Measurements from ENCODE around the gene BCL2L1. TPM values are rescaled to one million over a fixed set of nuclear protein-coding genes. Genes with fewer than 3 reads are reported as not detected.

BCL2L1 gene
- total RNA-seq, 4 donors from 2014 or later, result 105 to 138 (median 119) TPM

- H3K4me1 ChIP-seq, result no peaks in the 10 kb centered on the region
- H3K27me3 ChIP-seq, result no peaks in the 10 kb centered on the region
- no peak overlapping the region for H3K4me3 ChIP-seq
- no peak for DNase-seq (ENCODE audit: low spot score in 2 of 2)
- no peaks in the 10 kb centered on the region for H3K36me3 ChIP-seq
- H3K27ac ChIP-seq, result no peak overlapping the region
- WGBS, 2 donors, result 92 to 93% methylated on average over 6 of the region's 6 CpGs
- H3K9me3 ChIP-seq, result no peaks in the 10 kb centered on the region
- TF ChIP-seq, protein P1, sequence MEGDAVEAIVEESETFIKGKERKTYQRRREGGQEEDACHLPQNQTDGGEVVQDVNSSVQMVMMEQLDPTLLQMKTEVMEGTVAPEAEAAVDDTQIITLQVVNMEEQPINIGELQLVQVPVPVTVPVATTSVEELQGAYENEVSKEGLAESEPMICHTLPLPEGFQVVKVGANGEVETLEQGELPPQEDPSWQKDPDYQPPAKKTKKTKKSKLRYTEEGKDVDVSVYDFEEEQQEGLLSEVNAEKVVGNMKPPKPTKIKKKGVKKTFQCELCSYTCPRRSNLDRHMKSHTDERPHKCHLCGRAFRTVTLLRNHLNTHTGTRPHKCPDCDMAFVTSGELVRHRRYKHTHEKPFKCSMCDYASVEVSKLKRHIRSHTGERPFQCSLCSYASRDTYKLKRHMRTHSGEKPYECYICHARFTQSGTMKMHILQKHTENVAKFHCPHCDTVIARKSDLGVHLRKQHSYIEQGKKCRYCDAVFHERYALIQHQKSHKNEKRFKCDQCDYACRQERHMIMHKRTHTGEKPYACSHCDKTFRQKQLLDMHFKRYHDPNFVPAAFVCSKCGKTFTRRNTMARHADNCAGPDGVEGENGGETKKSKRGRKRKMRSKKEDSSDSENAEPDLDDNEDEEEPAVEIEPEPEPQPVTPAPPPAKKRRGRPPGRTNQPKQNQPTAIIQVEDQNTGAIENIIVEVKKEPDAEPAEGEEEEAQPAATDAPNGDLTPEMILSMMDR (IDR thresholded peaks at IDR 0.05), result no peak
- no peak for TF ChIP-seq POLR2A (IDR thresholded peaks at IDR 0.05)
- TF ChIP-seq EP300 (IDR thresholded peaks at IDR 0.05), result no peak
These were observed 38.0 kb upstream of the BCL2L1 start for GRCh38 chr20:31760519-31761240.

DNA sequence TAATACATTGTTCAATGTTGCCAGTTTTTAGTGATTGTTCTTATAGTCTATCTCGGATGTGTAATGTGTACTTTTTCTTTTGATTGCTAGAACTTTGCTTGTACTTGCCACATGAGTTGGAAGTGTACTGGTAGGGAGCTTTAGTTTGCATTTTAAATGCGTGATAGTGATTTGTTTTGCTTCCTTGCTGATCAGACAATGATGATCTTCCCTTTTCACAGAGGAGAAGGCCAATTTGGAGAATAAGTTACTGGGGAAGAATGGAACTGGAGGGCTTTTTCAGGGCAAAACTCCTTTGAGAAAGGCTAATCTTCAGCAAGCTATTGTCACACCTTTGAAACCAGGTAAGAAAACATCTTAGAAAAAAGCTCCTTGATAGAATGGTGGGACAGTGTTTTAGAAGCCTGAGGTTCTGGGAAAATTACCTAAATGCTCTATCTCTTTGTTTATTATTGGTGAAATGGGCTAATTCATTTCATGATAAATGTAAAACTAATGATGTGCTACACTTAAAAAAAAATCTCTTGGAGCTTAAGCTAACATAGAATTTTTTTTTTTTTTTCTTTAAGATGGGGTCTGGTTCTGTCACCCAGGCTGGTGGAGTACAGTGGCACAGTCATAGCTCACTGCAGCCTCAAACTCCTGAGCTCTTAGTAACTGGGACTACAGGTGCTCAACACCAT is 37.3 kb upstream of the BCL2L1 start:
- H3K4me3 ChIP-seq, result no peak overlapping the region
- no peaks in the 10 kb centered on the region for H3K36me3 ChIP-seq
- H3K27ac ChIP-seq, result no peak overlapping the region
- WGBS, 2 donors, result 44 to 68% methylated on average over 2 of the region's 2 CpGs
- H3K9me3 ChIP-seq, result no peaks in the 10 kb centered on the region
- no peaks in the 10 kb centered on the region for H3K4me1 ChIP-seq
- TF ChIP-seq POLR2A (IDR thresholded peaks at IDR 0.05), result no peak
- TF ChIP-seq, protein P1 (IDR thresholded peaks at IDR 0.05), result no peak
- TF ChIP-seq EP300 (IDR thresholded peaks at IDR 0.05), result no peak
- H3K27me3 ChIP-seq, result no peaks in the 10 kb centered on the region
- no peak for DNase-seq (ENCODE audit: low spot score in 2 of 2)

DNA sequence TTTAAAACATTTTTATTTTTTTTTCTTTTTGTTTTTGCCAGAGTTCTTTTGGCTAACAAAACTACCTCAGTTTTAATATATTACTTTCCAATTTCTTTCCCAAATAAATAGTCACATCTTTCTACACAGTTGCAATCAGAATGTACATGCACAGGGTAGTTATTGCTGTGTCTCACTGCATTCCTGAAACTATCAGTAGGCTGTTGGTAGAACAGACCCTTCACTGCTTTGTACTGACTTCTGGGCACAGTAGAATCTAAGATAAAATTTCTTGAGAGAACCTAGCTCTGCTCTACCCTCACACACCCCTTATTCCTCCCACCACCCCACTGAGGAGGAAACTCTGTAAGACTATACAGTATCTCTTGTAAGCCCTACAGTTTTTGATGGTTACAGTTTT is 36.3 kb upstream of the BCL2L1 start:
- Histone ChIP-seq H3K4me3 (no peak overlapping the region), H3K27me3 (no peaks in the 10 kb centered on the region), H3K4me1 (no peaks in the 10 kb centered on the region), H3K36me3 (no peaks in the 10 kb centered on the region), H3K27ac (no peak overlapping the region), H3K9me3 (no peaks in the 10 kb centered on the region)
- DNase-seq (ENCODE audit: low spot score in 2 of 2), result no peak
- TF ChIP-seq, protein P1 (IDR thresholded peaks at IDR 0.05), result no peak
- TF ChIP-seq EP300 (IDR thresholded peaks at IDR 0.05) (no peak), POLR2A (IDR thresholded peaks at IDR 0.05) (no peak)

DNA sequence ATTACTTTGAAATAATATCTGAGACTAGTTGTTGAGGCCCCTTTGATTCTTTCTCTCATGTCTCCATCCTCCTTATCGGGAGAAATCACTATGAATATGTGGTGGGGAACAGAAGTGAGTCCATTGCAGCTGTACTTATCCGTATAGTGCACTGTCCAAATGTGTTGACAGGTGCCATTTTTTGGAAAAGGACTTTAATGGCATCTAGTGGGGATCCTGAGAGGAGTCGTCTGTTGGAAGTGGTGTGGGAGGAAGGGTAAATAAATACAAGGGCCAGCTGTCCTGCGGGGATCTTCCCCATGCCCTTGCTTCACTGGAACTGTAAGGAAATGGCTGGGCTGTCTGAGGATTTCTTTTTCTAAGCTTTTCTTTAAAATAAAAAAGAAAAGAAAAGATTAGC is 35.9 kb upstream of the BCL2L1 start:
- Histone ChIP-seq H3K27ac (no peak overlapping the region), H3K9me3 (no peaks in the 10 kb centered on the region), H3K4me3 (no peak overlapping the region), H3K36me3 (no peaks in the 10 kb centered on the region), H3K4me1 (no peaks in the 10 kb centered on the region), H3K27me3 (no peaks in the 10 kb centered on the region)
- 66 to 67% methylated on average over 4 of the region's 4 CpGs for WGBS, 2 donors
- DNase-seq (ENCODE audit: low spot score in 2 of 2), result no peak
- TF ChIP-seq EP300 (IDR thresholded peaks at IDR 0.05) (no peak), POLR2A (IDR thresholded peaks at IDR 0.05) (no peak)
- TF ChIP-seq, protein P1 (IDR thresholded peaks at IDR 0.05), result no peak

- no peak for DNase-seq (ENCODE audit: low spot score in 2 of 2)
- Histone ChIP-seq H3K9me3 (no peaks in the 10 kb centered on the region), H3K36me3 (no peaks in the 10 kb centered on the region), H3K4me1 (no peaks in the 10 kb centered on the region), H3K27ac (no peak overlapping the region), H3K4me3 (no peak overlapping the region), H3K27me3 (no peaks in the 10 kb centered on the region)
- TF ChIP-seq EP300 (IDR thresholded peaks at IDR 0.05) (no peak), POLR2A (IDR thresholded peaks at IDR 0.05) (no peak)
- TF ChIP-seq, protein P1 (IDR thresholded peaks at IDR 0.05), result no peak
- 79 to 85% methylated on average over 3 of the region's 3 CpGs for WGBS, 2 donors
These were observed 34.6 kb upstream of the BCL2L1 start for GRCh38 chr20:31757254-31757653.

All from tibial nerve (tissue), 4 donors.